Liver (tissue), 9 donors: ENCODE data around the gene FGF5. TPM values are rescaled to one million over a fixed set of nuclear protein-coding genes. Genes with fewer than 3 reads are reported as not detected.

Experiments
- DNase-seq: peaks from one replicate; pipeline ENCODE4 v3.0.0-alpha.2; 2017; ENCODE audit warnings: low spot score
- H3K27ac ChIP-seq, 2 donors: one replicate each; pipeline ENCODE4 v1.7.0; 2013; ENCODE audit warnings: inconsistent platforms in 2 of 2, low read length in 2 of 2, control low read depth in 1 of 2, low read depth in 1 of 2, mild to moderate bottlenecking in 1 of 2
- H3K27me3 ChIP-seq, 4 donors: one replicate each; pipeline versions ENCODE4 v1.6.1 to v1.7.0; 2013; ENCODE audit warnings: low read length in 3 of 4, inconsistent platforms in 1 of 4, mild to moderate bottlenecking in 1 of 4, moderate library complexity in 1 of 4; ENCODE audit not compliant: control insufficient read depth in 4 of 4, insufficient read depth in 4 of 4
- H3K36me3 ChIP-seq, 4 donors: one replicate each; pipeline versions ENCODE4 v1.6.1 to v1.7.0; 2013; ENCODE audit warnings: low read length in 3 of 4, mild to moderate bottlenecking in 3 of 4, low read depth in 1 of 4, moderate library complexity in 1 of 4; ENCODE audit not compliant: control insufficient read depth in 4 of 4, insufficient read depth in 3 of 4
- H3K4me1 ChIP-seq, 4 donors: one replicate each; pipeline versions ENCODE4 v1.6.1 to v1.7.0; 2013; ENCODE audit warnings: low read length in 3 of 4, mild to moderate bottlenecking in 3 of 4, moderate library complexity in 1 of 4; ENCODE audit not compliant: control insufficient read depth in 4 of 4, insufficient read depth in 4 of 4
- H3K4me3 ChIP-seq, 3 donors: one replicate each; pipeline versions ENCODE4 v1.6.1 to v1.7.0; 2013; ENCODE audit warnings: low read length in 3 of 3, control low read depth in 1 of 3, low read depth in 1 of 3, mild to moderate bottlenecking in 1 of 3
- H3K9ac ChIP-seq, 2 donors: one replicate each; pipeline ENCODE4 v1.7.0; 2013; ENCODE audit warnings: low read length in 2 of 2, mild to moderate bottlenecking in 2 of 2, moderate library complexity in 2 of 2, control low read depth in 1 of 2, low read depth in 1 of 2
- H3K9me3 ChIP-seq, 4 donors: one replicate each; pipeline versions ENCODE4 v1.6.1 to v1.7.0; 2013; ENCODE audit warnings: low read length in 3 of 4; ENCODE audit not compliant: control insufficient read depth in 4 of 4
- FOXA1 ChIP-seq: IDR thresholded peaks from 2 replicates; pipeline ENCODE4 v1.6.1; 2016; ENCODE audit warnings: antibody characterized with exemption
- GABPA ChIP-seq, 2 donors: IDR thresholded peaks in 1 of 2; conservative IDR thresholded peaks in 1 of 2; 2 replicates each; pipeline ENCODE4 v1.6.1; 2016; ENCODE audit warnings: antibody characterized with exemption in 2 of 2, mild to moderate bottlenecking in 1 of 2, moderate library complexity in 1 of 2
- HNF4A ChIP-seq, 2 donors: conservative IDR thresholded peaks; 2 replicates each; pipeline ENCODE4 v1.6.1; 2016; ENCODE audit warnings: antibody characterized with exemption in 2 of 2, mild to moderate bottlenecking in 2 of 2
- HNF4G ChIP-seq: IDR thresholded peaks from 2 replicates; pipeline ENCODE4 v1.6.1; 2016; ENCODE audit warnings: antibody characterized with exemption
- JUND ChIP-seq, 2 donors: IDR thresholded peaks; 2 replicates each; pipeline ENCODE4 v1.6.1; 2016; ENCODE audit warnings: antibody characterized with exemption in 2 of 2
- NR2F2 ChIP-seq: IDR thresholded peaks from 2 replicates; pipeline ENCODE4 v1.6.1; 2016; ENCODE audit warnings: antibody characterized with exemption
- RAD21 ChIP-seq, 2 donors: IDR thresholded peaks; 2 replicates each; pipeline ENCODE4 v1.6.1; 2016; ENCODE audit warnings: antibody characterized with exemption in 2 of 2, mild to moderate bottlenecking in 2 of 2
- SP1 ChIP-seq: IDR thresholded peaks from 2 replicates; pipeline ENCODE4 v1.6.1; 2018; ENCODE audit warnings: antibody characterized with exemption, mild to moderate bottlenecking
- TAF1 ChIP-seq: conservative IDR thresholded peaks from 2 replicates; pipeline ENCODE4 v1.6.1; 2016; ENCODE audit warnings: antibody characterized with exemption, mild to moderate bottlenecking
- YY1 ChIP-seq: IDR thresholded peaks from 2 replicates; pipeline ENCODE4 v1.6.1; 2016; ENCODE audit warnings: antibody characterized with exemption, mild to moderate bottlenecking
- ZBTB33 ChIP-seq: IDR thresholded peaks from 2 replicates; pipeline ENCODE4 v1.6.1; 2016; ENCODE audit warnings: antibody characterized with exemption
- WGBS: extraction: QIAGEN DNeasy Blood & Tissue Kit; methylation state at CpG from one replicate; pipeline ENCODE4 v1.1.7; 2013; 5-methylcytosine and 5-hydroxymethylcytosine counted together
- polyA plus RNA-seq, 2 donors: library from polyadenylated mRNA; stranded (reverse) in 1 of 2; unstranded in 1 of 2; fragments of 200-250 nt in 1 of 2; fragments of >200 nt in 1 of 2; fragmentation: Nextera tagmentation in 1 of 2; extraction: Ambion mirVana in 1 of 2; gene quantifications; one replicate each; pipeline versions ENCODE4 v1.2.1 to v1.2.3, GENCODE V29; 2013 to 2015
- total RNA-seq, 2 donors: library from RNA; depleted of rRNA; stranded (reverse); fragments of >200 nt; gene quantifications; one replicate each; pipeline ENCODE4 v1.2.3, GENCODE V29; 2014
- TF ChIP-seq, protein P1 (sequence below): IDR thresholded peaks from 2 replicates; pipeline ENCODE4 v1.6.1; 2016; ENCODE audit warnings: antibody characterized with exemption
- TF ChIP-seq, protein P2 (sequence below): IDR thresholded peaks from 2 replicates; pipeline ENCODE4 v1.6.1; 2016; ENCODE audit warnings: antibody characterized with exemption
- donor health status: healthy.
- donor health status: healthy.
- donor health status: healthy.
- donor health status: healthy.
- donor health status: healthy.

Gene FGF5
- total and polyA plus RNA-seq, 4 donors = 0.03 TPM; not detected in 3

GRCh38 chr4:80294206-80294605 lies 27.7 kb downstream of the FGF5 start (continued):
- TF ChIP-seq HNF4A (conservative IDR thresholded peaks at IDR 0.05) = no peak

DNA sequence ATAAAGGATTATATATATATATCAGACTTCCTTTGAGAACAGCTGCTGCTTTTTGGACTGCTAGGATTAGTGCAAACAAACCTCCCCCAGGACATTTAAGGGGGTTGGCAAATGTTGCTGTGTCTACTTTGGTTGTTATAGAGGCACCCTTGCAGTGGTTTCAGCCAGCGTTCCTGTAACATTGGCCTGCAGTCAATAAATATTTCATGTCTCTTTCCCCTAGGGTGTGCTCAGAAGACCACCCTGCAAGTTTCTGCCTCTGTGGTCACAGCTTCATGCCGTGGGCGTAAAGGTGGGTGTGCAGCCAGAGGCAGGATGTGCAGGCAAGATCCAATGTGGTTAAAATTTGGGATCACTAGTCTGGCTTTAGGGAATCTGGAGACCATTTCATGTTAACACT lies 28.9 kb downstream of the FGF5 start:
- TF ChIP-seq FOXA1 (no peak), ZBTB33 (no peak), JUND (IDR thresholded peaks at IDR 0.05) (no peak), RAD21 (IDR thresholded peaks at IDR 0.05) (no peak), NR2F2 (no peak)
- TF ChIP-seq, protein P1, sequence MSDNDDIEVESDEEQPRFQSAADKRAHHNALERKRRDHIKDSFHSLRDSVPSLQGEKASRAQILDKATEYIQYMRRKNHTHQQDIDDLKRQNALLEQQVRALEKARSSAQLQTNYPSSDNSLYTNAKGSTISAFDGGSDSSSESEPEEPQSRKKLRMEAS = no peak
- TF ChIP-seq, protein P2, sequence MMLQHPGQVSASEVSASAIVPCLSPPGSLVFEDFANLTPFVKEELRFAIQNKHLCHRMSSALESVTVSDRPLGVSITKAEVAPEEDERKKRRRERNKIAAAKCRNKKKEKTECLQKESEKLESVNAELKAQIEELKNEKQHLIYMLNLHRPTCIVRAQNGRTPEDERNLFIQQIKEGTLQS = no peak
- no peak for DNase-seq
- 78% methylated on average over 3 of the region's 3 CpGs for WGBS

GRCh38 chr4:80295826-80296225 lies 29.4 kb downstream of the FGF5 start:
- TF ChIP-seq, protein P2 = no peak
- TF ChIP-seq GABPA (IDR thresholded peaks at IDR 0.05 in 1 of 2, conservative IDR thresholded peaks at IDR 0.05 in 1 of 2) (no peak), HNF4A (conservative IDR thresholded peaks at IDR 0.05) (no peak), SP1 (no peak), YY1 (no peak)
- 92% methylated on average over 5 of the region's 5 CpGs for WGBS
- H3K9me3 ChIP-seq = no peaks in the 10 kb centered on the region
- H3K27ac ChIP-seq = no peak overlapping the region
- H3K4me3 ChIP-seq = no peak overlapping the region
- DNase-seq = no peak
- no peak overlapping the region for H3K9ac ChIP-seq
- H3K36me3 ChIP-seq = no peaks in the 10 kb centered on the region
- H3K4me1 ChIP-seq = peaks cover 0 to 3% (median 1%) of the 10 kb centered on the region in 4 donors
- no peaks in the 10 kb centered on the region for H3K27me3 ChIP-seq

More for the DNA sequence above, 28.9 kb downstream of the FGF5 start:
- peaks cover 0 to 3% (median 1%) of the 10 kb centered on the region in 4 donors for H3K4me1 ChIP-seq
- H3K27ac ChIP-seq = no peak overlapping the region
- H3K36me3 ChIP-seq = no peaks in the 10 kb centered on the region
- H3K4me3 ChIP-seq = no peak overlapping the region
- H3K9ac ChIP-seq = no peak overlapping the region
- H3K9me3 ChIP-seq = no peaks in the 10 kb centered on the region
- no peaks in the 10 kb centered on the region for H3K27me3 ChIP-seq

DNA sequence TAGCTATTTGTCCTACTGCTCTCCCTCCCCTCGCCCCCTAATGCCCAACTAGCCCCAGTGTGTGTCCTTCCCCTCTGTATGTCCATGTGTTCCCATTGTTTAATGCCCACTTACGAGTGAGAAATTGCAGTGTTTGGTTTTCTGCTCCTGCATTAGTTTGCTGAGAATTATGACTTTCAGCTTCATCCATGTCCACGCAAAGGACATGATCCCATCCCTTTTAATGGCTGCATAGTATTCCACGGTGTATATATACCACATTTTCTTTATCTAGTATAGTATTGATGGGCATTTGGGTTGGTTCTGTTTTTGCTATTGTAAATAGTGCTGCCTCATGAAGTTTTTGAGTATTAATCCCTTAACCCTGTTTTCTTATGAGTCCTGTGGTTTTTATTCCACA lies 35.4 kb downstream of the FGF5 start:
- H3K36me3 ChIP-seq = no peaks in the 10 kb centered on the region
- H3K4me1 ChIP-seq = no peaks in the 10 kb centered on the region
- no peak overlapping the region for H3K9ac ChIP-seq
- TF ChIP-seq HNF4G (no peak), ZBTB33 (no peak), TAF1 (no peak), FOXA1 (no peak), SP1 (no peak)
- H3K27me3 ChIP-seq = peaks cover 0 to 4% (median under 1%) of the 10 kb centered on the region in 4 donors
- no peak overlapping the region for H3K4me3 ChIP-seq
- H3K9me3 ChIP-seq = no peaks in the 10 kb centered on the region
- DNase-seq = no peak
- WGBS = 73% methylated on average over 4 of the region's 4 CpGs
- no peak overlapping the region for H3K27ac ChIP-seq
